ENCODE results near the gene KRT71. TPM values are rescaled to one million over a fixed set of nuclear protein-coding genes. Genes with fewer than 3 reads are reported as not detected.

The KRT71 gene
- total RNA-seq, 1 experiment from 2014 or later: not detected

- no peak for DNase-seq (ENCODE audit: low spot score)
- in situ Hi-C loops (cut with HindIII; ENCODE audit: low sequenced_read_pairs): no loop called here
Observed at GRCh38 chr12:52542785-52543318, 10.1 kb downstream of the KRT71 start.

- DNase-seq (ENCODE audit: low spot score): no peak
- in situ Hi-C loops (cut with HindIII; ENCODE audit: low sequenced_read_pairs): no loop called here
Observed at GRCh38 chr12:52542157-52542556, 10.8 kb downstream of the KRT71 start.

- DNase-seq (ENCODE audit: low spot score): no peak
- in situ Hi-C loops (cut with HindIII; ENCODE audit: low sequenced_read_pairs): no loop called here
Observed at GRCh38 chr12:52541709-52542108, 11.2 kb downstream of the KRT71 start.

- DNase-seq (ENCODE audit: low spot score): no peak
- in situ Hi-C loops (cut with HindIII; ENCODE audit: low sequenced_read_pairs): no loop called here
Observed at GRCh38 chr12:52540531-52540930, 12.4 kb downstream of the KRT71 start.

- in situ Hi-C loops (cut with HindIII; ENCODE audit: low sequenced_read_pairs): no loop called here
Observed at GRCh38 chr12:52539821-52540173, 13.1 kb downstream of the KRT71 start.

GRCh38 chr12:52539083-52539820, 13.7 kb downstream of the KRT71 start:
- in situ Hi-C loops (cut with HindIII; ENCODE audit: low sequenced_read_pairs): no loop called here
- DNase-seq (ENCODE audit: low spot score): no peak

More at GRCh38 chr12:52539821-52540173, 13.1 kb downstream of the KRT71 start:
- no peak for DNase-seq (ENCODE audit: low spot score)

- in situ Hi-C loops (cut with HindIII; ENCODE audit: low sequenced_read_pairs): no loop called here
Observed at GRCh38 chr12:52537101-52537500, 15.8 kb downstream of the KRT71 start.

GRCh38 chr12:52535574-52535973, 17.4 kb downstream of the KRT71 start:
- no peak for DNase-seq (ENCODE audit: low spot score)
- in situ Hi-C loops (cut with HindIII; ENCODE audit: low sequenced_read_pairs): no loop called here

More at GRCh38 chr12:52537101-52537500, 15.8 kb downstream of the KRT71 start:
- no peak for DNase-seq (ENCODE audit: low spot score)

- in situ Hi-C loops (cut with HindIII; ENCODE audit: low sequenced_read_pairs): no loop called here
- DNase-seq (ENCODE audit: low spot score): no peak
Observed at GRCh38 chr12:52534482-52534881, 18.5 kb downstream of the KRT71 start.

GRCh38 chr12:52533686-52534470, 19.1 kb downstream of the KRT71 start:
- in situ Hi-C loops (cut with HindIII; ENCODE audit: low sequenced_read_pairs): no loop called here

GRCh38 chr12:52532636-52533035, 20.3 kb downstream of the KRT71 start:
- in situ Hi-C loops (cut with HindIII; ENCODE audit: low sequenced_read_pairs): no loop called here
- no peak for DNase-seq (ENCODE audit: low spot score)

More at GRCh38 chr12:52533686-52534470, 19.1 kb downstream of the KRT71 start:
- DNase-seq (ENCODE audit: low spot score): no peak

- no peak for DNase-seq (ENCODE audit: low spot score)
- in situ Hi-C loops (cut with HindIII; ENCODE audit: low sequenced_read_pairs): no loop called here
Observed at GRCh38 chr12:52531566-52532300, 21.2 kb downstream of the KRT71 start.

GRCh38 chr12:52530905-52531304, 22.0 kb downstream of the KRT71 start:
- in situ Hi-C loops (cut with HindIII; ENCODE audit: low sequenced_read_pairs): no loop called here
- DNase-seq (ENCODE audit: low spot score): no peak

GRCh38 chr12:52530366-52530765, 22.6 kb downstream of the KRT71 start:
- in situ Hi-C loops (cut with HindIII; ENCODE audit: low sequenced_read_pairs): no loop called here
- DNase-seq (ENCODE audit: low spot score): no peak

GRCh38 chr12:52529846-52530245, 23.1 kb downstream of the KRT71 start:
- in situ Hi-C loops (cut with HindIII; ENCODE audit: low sequenced_read_pairs): no loop called here

GRCh38 chr12:52529417-52529816, 23.5 kb downstream of the KRT71 start:
- in situ Hi-C loops (cut with HindIII; ENCODE audit: low sequenced_read_pairs): no loop called here

More at GRCh38 chr12:52529846-52530245, 23.1 kb downstream of the KRT71 start:
- no peak for DNase-seq (ENCODE audit: low spot score)

GRCh38 chr12:52528641-52529143, 24.3 kb downstream of the KRT71 start:
- DNase-seq (ENCODE audit: low spot score): no peak
- in situ Hi-C loops (cut with HindIII; ENCODE audit: low sequenced_read_pairs): no loop called here

More at GRCh38 chr12:52529417-52529816, 23.5 kb downstream of the KRT71 start:
- DNase-seq (ENCODE audit: low spot score): no peak

GRCh38 chr12:52527121-52527800, 25.7 kb downstream of the KRT71 start:
- no peak for DNase-seq (ENCODE audit: low spot score)
- in situ Hi-C loops (cut with HindIII; ENCODE audit: low sequenced_read_pairs): no loop called here

GRCh38 chr12:52526511-52526951, 26.4 kb downstream of the KRT71 start:
- in situ Hi-C loops (cut with HindIII; ENCODE audit: low sequenced_read_pairs): no loop called here
- no peak for DNase-seq (ENCODE audit: low spot score)
